Activated T-helper 2 cell treated with anti-CD3 and anti-CD28 coated beads, Interferon-gamma antibody, Interleukin-2, Interleukin-4, amounts not matched to agents 10 μg/mL and 5 μg/mL and 100 μg/mL, durations not matched to agents 14 hours and 24 hours and 36 hours (primary cell): Measurements from ENCODE around the gene BIN1. TPM values are rescaled to one million over a fixed set of nuclear protein-coding genes. Genes with fewer than 3 reads are reported as not detected.
A peak's percentile ranks its signal among the peaks of the same experiment; 100 is the strongest.
"Not testable (repeated sequence)": the region's sequence is repeated elsewhere in the genome, so short reads cannot be mapped to it uniquely, and the experiment has no call there.

Source experiments
- DNase-seq: peaks from one replicate; pipeline ENCODE4 v3.0.0; 2021; ENCODE audit warnings: low spot score
- H3K27ac Mint-ChIP-seq: one replicate; pipeline ENCODE4 v1.8.0; 2021; ENCODE audit warnings: mixed read lengths
- H3K27me3 Mint-ChIP-seq: one replicate; pipeline ENCODE4 v1.8.0; 2021; ENCODE audit warnings: low read depth, mixed read lengths
- H3K36me3 Mint-ChIP-seq: one replicate; pipeline ENCODE4 v1.8.0; 2021; ENCODE audit warnings: low read depth, mixed read lengths
- H3K4me1 Mint-ChIP-seq: one replicate; pipeline ENCODE4 v1.8.0; 2021; ENCODE audit warnings: low read depth, mixed read lengths
- H3K4me3 Mint-ChIP-seq: one replicate; pipeline ENCODE4 v1.8.0; 2021; ENCODE audit warnings: low read depth, mild to moderate bottlenecking, moderate library complexity, mixed read lengths
- H3K9me3 Mint-ChIP-seq: one replicate; pipeline ENCODE4 v1.8.0; 2021; ENCODE audit warnings: mixed read lengths
- intact Hi-C: fragments of 100-400 bp; cut with micrococcal nuclease; formaldehyde crosslinking; loops from one replicate; pipeline ENCODE4 v1.15.1; 2023
- total RNA-seq: library from RNA; stranded (reverse); gene quantifications from 2 replicates; pipeline ENCODE4 v1.2.3, GENCODE V29; 2022

BIN1 gene
- total RNA-seq, 1 donor from 2014 or later = 51.7 TPM

DNA sequence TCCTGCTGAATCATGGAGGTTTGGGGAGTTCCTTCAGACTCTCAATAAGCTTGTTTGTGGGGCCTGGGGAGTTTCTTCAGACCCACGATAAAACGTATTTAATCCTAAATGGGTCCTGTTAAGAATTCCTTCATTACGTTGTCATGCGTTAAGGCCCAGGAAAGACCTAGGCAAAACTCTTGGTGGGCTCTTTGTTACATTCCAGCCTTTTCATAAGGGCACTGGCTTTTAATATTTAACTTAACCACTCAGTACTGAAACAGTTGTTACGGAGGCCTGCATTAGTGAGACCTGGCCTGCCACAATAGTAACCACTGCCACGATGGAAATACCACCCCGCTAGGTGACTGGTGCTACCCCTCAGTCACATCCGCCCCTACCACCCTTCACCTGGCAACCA lies 17.5 kb upstream of the BIN1 start:
- H3K27me3 Mint-ChIP-seq = peaks cover 10% of the 10 kb centered on the region
- intact Hi-C loops = no loop called here
- DNase-seq = no peak
- no peak overlapping the region for H3K4me3 Mint-ChIP-seq
- H3K9me3 Mint-ChIP-seq = no peaks in the 10 kb centered on the region
- no peak overlapping the region for H3K27ac Mint-ChIP-seq
- H3K36me3 Mint-ChIP-seq = no peaks in the 10 kb centered on the region
- H3K4me1 Mint-ChIP-seq = no peaks in the 10 kb centered on the region

- Mint-ChIP-seq H3K4me1 (no peaks in the 10 kb centered on the region), H3K36me3 (no peaks in the 10 kb centered on the region), H3K9me3 (no peaks in the 10 kb centered on the region), H3K27ac (no peak overlapping the region), H3K27me3 (peaks cover 6% of the 10 kb centered on the region), H3K4me3 (no peak overlapping the region)
- intact Hi-C loops = no loop called here
- DNase-seq = no peak
Measured at GRCh38 chr2:127122361-127123027, 15.5 kb upstream of the BIN1 start.

DNA sequence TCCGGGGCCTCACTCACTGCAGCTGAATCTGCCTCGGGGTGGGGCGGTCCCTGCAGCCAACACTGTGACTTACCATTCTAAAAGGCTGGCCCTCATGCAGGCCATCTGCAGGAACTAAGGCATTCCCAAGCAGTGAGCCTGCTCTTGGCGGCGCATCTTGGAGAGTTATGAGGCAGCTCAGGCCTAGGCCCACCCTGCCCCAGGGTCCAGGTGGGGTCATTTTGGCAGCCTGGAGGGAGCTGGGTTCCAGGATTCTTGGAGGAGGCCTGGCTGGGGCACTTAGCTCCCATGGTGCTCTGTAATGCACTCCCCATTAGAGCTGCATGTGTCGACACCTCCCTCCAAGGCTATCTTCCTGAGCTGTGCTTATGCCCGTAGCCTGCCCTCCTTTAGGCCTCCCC lies 14.8 kb upstream of the BIN1 start:
- DNase-seq = no peak
- no peak overlapping the region for H3K4me3 Mint-ChIP-seq
- intact Hi-C loops = no loop called here
- H3K36me3 Mint-ChIP-seq = no peaks in the 10 kb centered on the region
- H3K27ac Mint-ChIP-seq = no peak overlapping the region
- H3K4me1 Mint-ChIP-seq = no peaks in the 10 kb centered on the region
- no peaks in the 10 kb centered on the region for H3K9me3 Mint-ChIP-seq
- peaks cover 6% of the 10 kb centered on the region for H3K27me3 Mint-ChIP-seq

DNA sequence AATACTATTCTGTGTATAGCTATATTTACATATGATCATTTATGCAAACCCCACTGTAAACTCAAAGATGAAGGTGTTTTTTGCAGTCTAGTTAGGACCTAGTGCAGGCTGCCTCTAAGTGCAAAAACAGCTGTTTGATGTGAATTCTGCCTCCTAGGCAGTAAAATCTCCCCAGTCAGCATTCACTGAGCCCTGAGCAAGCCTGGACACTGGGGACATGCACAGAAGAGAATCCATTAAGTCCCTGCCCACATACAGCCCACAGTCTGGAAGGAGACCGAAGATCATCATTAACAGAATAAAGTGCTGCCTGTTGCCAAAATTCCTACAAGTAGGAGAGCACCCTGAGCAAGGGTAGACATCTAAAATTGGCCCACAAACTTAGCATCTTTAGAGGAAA lies 14.4 kb upstream of the BIN1 start:
- no peaks in the 10 kb centered on the region for H3K36me3 Mint-ChIP-seq

DNA sequence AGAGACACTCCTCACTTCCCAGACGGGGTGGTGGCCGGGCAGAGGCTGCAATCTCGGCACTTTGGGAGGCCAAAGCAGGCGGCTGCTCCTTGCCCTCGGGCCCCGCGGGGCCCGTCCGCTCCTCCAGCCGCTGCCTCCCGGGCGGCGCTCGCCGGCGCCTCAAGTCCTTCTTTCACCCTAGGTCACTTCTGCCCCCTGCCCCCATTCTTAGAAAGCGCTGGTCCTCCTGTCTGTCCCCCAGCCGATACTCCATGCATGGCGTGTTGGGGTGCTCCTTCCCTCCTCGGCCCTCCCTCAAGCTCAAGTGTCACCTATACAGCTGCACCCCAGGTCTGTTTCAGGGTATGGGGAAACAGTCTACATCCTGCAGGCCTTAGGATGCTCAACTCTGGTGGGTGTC lies 13.5 kb upstream of the BIN1 start:
- intact Hi-C loops, H3K4me1 Mint-ChIP-seq, DNase-seq, H3K4me3 Mint-ChIP-seq, H3K27ac Mint-ChIP-seq, H3K9me3 Mint-ChIP-seq, H3K27me3 Mint-ChIP-seq, H3K36me3 Mint-ChIP-seq: not testable (repeated sequence)

More for the DNA sequence above, 14.4 kb upstream of the BIN1 start:
- no peak overlapping the region for H3K4me3 Mint-ChIP-seq
- peaks cover 6% of the 10 kb centered on the region for H3K27me3 Mint-ChIP-seq
- H3K27ac Mint-ChIP-seq = no peak overlapping the region
- H3K4me1 Mint-ChIP-seq = no peaks in the 10 kb centered on the region
- H3K9me3 Mint-ChIP-seq = no peaks in the 10 kb centered on the region
- DNase-seq = no peak
- intact Hi-C loops = no loop called here

- Mint-ChIP-seq H3K4me3 (no peak overlapping the region), H3K27ac (no peak overlapping the region), H3K4me1 (no peaks in the 10 kb centered on the region), H3K9me3 (no peaks in the 10 kb centered on the region), H3K36me3 (no peaks in the 10 kb centered on the region), H3K27me3 (peaks cover 4% of the 10 kb centered on the region)
- no peak for DNase-seq
- intact Hi-C loops = no loop called here
Measured at GRCh38 chr2:127118467-127118866, 11.5 kb upstream of the BIN1 start.

DNA sequence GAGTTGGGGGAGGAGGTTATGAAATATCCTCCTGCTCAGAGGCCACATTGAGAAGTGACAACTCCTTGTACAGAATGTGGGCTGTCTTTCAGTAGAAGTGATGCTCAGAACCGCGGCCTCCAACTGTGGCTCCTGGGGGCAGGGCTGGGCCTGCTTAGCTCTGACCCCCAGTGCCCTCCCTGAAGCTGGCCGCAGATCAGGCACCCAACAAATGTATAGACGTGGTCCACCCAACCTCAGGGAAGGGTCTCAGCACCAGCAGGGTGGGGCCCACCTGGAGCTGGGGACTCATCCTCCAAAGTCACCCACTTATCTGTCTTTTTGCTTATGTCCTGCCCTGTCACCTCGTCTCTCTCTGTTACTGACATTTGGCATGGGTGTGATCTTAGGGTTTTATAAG lies 11.1 kb upstream of the BIN1 start:
- H3K27ac Mint-ChIP-seq = no peak overlapping the region
- no peaks in the 10 kb centered on the region for H3K36me3 Mint-ChIP-seq
- intact Hi-C loops = no loop called here
- H3K27me3 Mint-ChIP-seq = peaks cover 4% of the 10 kb centered on the region
- no peaks in the 10 kb centered on the region for H3K4me1 Mint-ChIP-seq
- H3K9me3 Mint-ChIP-seq = no peaks in the 10 kb centered on the region
- H3K4me3 Mint-ChIP-seq = no peak overlapping the region
- DNase-seq = no peak

- H3K27ac Mint-ChIP-seq = no peak overlapping the region
Measured at GRCh38 chr2:127117603-127118002, 10.6 kb upstream of the BIN1 start.

GRCh38 chr2:127115471-127116199 lies 8.7 kb upstream of the BIN1 start:
- H3K36me3 Mint-ChIP-seq = no peaks in the 10 kb centered on the region
- H3K27me3 Mint-ChIP-seq = peaks cover 16% of the 10 kb centered on the region
- H3K9me3 Mint-ChIP-seq = no peaks in the 10 kb centered on the region
- no peaks in the 10 kb centered on the region for H3K4me1 Mint-ChIP-seq
- no peak overlapping the region for H3K4me3 Mint-ChIP-seq
- H3K27ac Mint-ChIP-seq = no peak overlapping the region
- no peak for DNase-seq
- intact Hi-C loops = no loop called here

More at GRCh38 chr2:127117603-127118002, 10.6 kb upstream of the BIN1 start:
- no peaks in the 10 kb centered on the region for H3K36me3 Mint-ChIP-seq
- no peaks in the 10 kb centered on the region for H3K4me1 Mint-ChIP-seq
- H3K27me3 Mint-ChIP-seq = peaks cover 8% of the 10 kb centered on the region
- no peak for DNase-seq
- no peaks in the 10 kb centered on the region for H3K9me3 Mint-ChIP-seq
- no peak overlapping the region for H3K4me3 Mint-ChIP-seq
- intact Hi-C loops = no loop called here

DNA sequence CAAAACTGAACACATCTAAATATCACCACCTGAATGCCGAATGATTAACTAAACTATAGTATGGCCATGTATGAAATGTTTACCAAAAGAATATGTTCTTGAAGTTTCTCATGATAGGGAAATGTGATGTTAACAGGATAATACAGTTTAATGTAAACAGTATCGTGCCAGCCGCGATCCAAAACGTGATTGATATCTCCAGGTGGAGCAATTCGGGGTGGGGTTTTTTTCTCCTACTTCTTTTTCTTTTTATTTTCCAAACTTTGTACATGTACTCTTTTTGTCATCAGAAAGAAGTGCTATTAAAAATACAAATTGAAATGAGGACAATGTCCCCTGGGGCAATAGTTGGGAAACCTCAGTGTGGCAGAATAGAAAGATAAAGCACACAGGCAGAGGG lies 4.0 kb upstream of the BIN1 start:
- Mint-ChIP-seq H3K27me3 (peaks cover 31% of the 10 kb centered on the region), H3K36me3 (no peaks in the 10 kb centered on the region), H3K4me1 (peaks cover 4% of the 10 kb centered on the region), H3K27ac (no peak overlapping the region), H3K9me3 (no peaks in the 10 kb centered on the region), H3K4me3 (no peak overlapping the region)
- DNase-seq = no peak
- intact Hi-C loops = no loop called here

GRCh38 chr2:127108090-127108523 lies 1.2 kb upstream of the BIN1 start:
- peaks cover 39% of the 10 kb centered on the region for H3K27me3 Mint-ChIP-seq
- no peaks in the 10 kb centered on the region for H3K36me3 Mint-ChIP-seq
- H3K9me3 Mint-ChIP-seq = no peaks in the 10 kb centered on the region
- H3K27ac Mint-ChIP-seq = no peak overlapping the region
- intact Hi-C loops = loop anchor here (5.0 kb wide), 1 partner anchor 41 kb away; no protein-coding TSS in a partner anchor
- H3K4me3 Mint-ChIP-seq = peak overlapping the region; percentile 82
- DNase-seq = no peak
- H3K4me1 Mint-ChIP-seq = peaks cover 4% of the 10 kb centered on the region

DNA sequence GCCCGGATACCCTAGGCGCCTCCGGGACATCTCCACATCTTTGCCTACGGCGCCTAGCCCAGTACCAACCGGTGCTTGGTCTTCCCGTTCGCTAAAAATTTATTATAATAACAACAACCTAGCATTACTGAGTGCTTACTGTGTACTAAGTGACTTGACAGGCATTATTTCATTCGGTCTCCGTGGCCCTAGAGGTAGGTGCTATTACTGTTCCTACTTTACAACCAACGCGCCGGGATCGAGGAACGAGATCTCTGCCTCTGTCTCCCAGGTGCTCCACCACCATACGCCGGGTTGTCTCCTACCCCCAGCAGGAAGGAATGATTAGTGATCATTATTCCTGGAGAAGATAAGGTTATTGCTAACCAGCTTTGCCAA lies 657 bp upstream of the BIN1 start:
- Mint-ChIP-seq H3K27ac (no peak overlapping the region), H3K4me1 (peaks cover 4% of the 10 kb centered on the region), H3K36me3 (no peaks in the 10 kb centered on the region), H3K4me3 (peak overlapping the region; percentile 82), H3K9me3 (no peaks in the 10 kb centered on the region), H3K27me3 (peaks cover 36% of the 10 kb centered on the region)
- intact Hi-C loops = loop anchor here (5.0 kb wide), 1 partner anchor 40 kb away; no protein-coding TSS in a partner anchor
- no peak for DNase-seq

GRCh38 chr2:127106457-127106990 lies 430 bp downstream of the BIN1 start:
- no peaks in the 10 kb centered on the region for H3K9me3 Mint-ChIP-seq
- H3K27me3 Mint-ChIP-seq = peaks cover 37% of the 10 kb centered on the region
- DNase-seq = no peak
- H3K27ac Mint-ChIP-seq = no peak overlapping the region
- intact Hi-C loops = loop anchor here (5.0 kb wide), 1 partner anchor 39 kb away; no protein-coding TSS in a partner anchor
- H3K4me3 Mint-ChIP-seq = peak overlapping the region; percentile 68
- no peaks in the 10 kb centered on the region for H3K36me3 Mint-ChIP-seq
- peaks cover 4% of the 10 kb centered on the region for H3K4me1 Mint-ChIP-seq
